ENCODE measurements around the gene TMEM168. TPM values are rescaled to one million over a fixed set of nuclear protein-coding genes. Genes with fewer than 3 reads are reported as not detected.

Gene TMEM168
- total RNA-seq, 2 donors from 2014 or later, result 38.6 to 41.3 TPM

GRCh38 chr7:112721366-112721765 is 68.8 kb downstream of the TMEM168 start:
- H3K27ac ChIP-seq, result no peak overlapping the region
- TF ChIP-seq CTCF (IDR thresholded peaks at IDR 0.05), result no peak
- intact Hi-C loops (cut with DNase I), result no loop called here

GRCh38 chr7:112715525-112715924 is 74.7 kb downstream of the TMEM168 start:
- no peaks in the 10 kb centered on the region for H3K4me1 ChIP-seq
- no peak for DNase-seq
- H3K27me3 ChIP-seq, result no peaks in the 10 kb centered on the region
- H3K9ac ChIP-seq (ENCODE audit: low read depth in 2 of 2, low read length in 2 of 2), result no peak overlapping the region
- H3K9me3 ChIP-seq, result no peaks in the 10 kb centered on the region
- H3K27ac ChIP-seq, result no peak overlapping the region
- no peaks in the 10 kb centered on the region for H3K36me3 ChIP-seq
- no peak overlapping the region for H3K4me3 ChIP-seq
- intact Hi-C loops (cut with DNase I), result no loop called here
- TF ChIP-seq CTCF (IDR thresholded peaks at IDR 0.05), result no peak

More at GRCh38 chr7:112721366-112721765, 68.8 kb downstream of the TMEM168 start:
- Histone ChIP-seq H3K4me1 (no peaks in the 10 kb centered on the region), H3K9me3 (no peaks in the 10 kb centered on the region), H3K27me3 (no peaks in the 10 kb centered on the region), H3K9ac (ENCODE audit: low read depth in 2 of 2, low read length in 2 of 2) (no peak overlapping the region), H3K36me3 (no peaks in the 10 kb centered on the region), H3K4me3 (no peak overlapping the region)
- DNase-seq, result no peak

- Histone ChIP-seq H3K27ac (no peak overlapping the region), H3K9me3 (no peaks in the 10 kb centered on the region), H3K4me1 (no peaks in the 10 kb centered on the region), H3K36me3 (no peaks in the 10 kb centered on the region), H3K9ac (ENCODE audit: low read depth in 2 of 2, low read length in 2 of 2) (no peak overlapping the region), H3K27me3 (no peaks in the 10 kb centered on the region), H3K4me3 (no peak overlapping the region)
- no peak for TF ChIP-seq CTCF (IDR thresholded peaks at IDR 0.05)
- no peak for DNase-seq
- intact Hi-C loops (cut with DNase I), result no loop called here
These were observed 75.3 kb downstream of the TMEM168 start for GRCh38 chr7:112714917-112715316.

All from colonic mucosa (tissue), 4 donors.